GM23338 (cell line): ENCODE measurements around the gene GPRC5D. TPM values are rescaled to one million over a fixed set of nuclear protein-coding genes. Genes with fewer than 3 reads are reported as not detected.

ENCODE experiments used
- ATAC-seq: fragments of 200-7000 bp; cut with Tn5 transposase; 3 replicates; pipeline ENCODE4 v1.9.1; 2020
- DNase-seq: peaks from one replicate; pipeline ENCODE4 v3.0.0-alpha.2; 2015; ENCODE audit warnings: low spot score
- H2AFZ ChIP-seq: fragments of 200-600 bp; sonication (generic); 2 replicates; pipeline ENCODE4 v1.8.0; 2016; ENCODE audit warnings: antibody characterized with exemption, mild to moderate bottlenecking, moderate library complexity
- H3F3A ChIP-seq: fragments of 200-600 bp; sonication (generic); replicated peaks from 2 replicates; pipeline ENCODE4 v1.8.0; 2017; ENCODE audit warnings: antibody characterized with exemption, mixed run types, low read depth
- H3K27ac ChIP-seq: fragments of 200-600 bp; sonication (generic); 2 replicates; pipeline ENCODE4 v1.6.1; 2016; ENCODE audit warnings: low read depth
- H3K27me3 ChIP-seq: fragments of 200-600 bp; sonication (generic); 2 replicates; pipeline ENCODE4 v1.8.0; 2016; ENCODE audit warnings: mild to moderate bottlenecking, mixed run types, moderate library complexity; ENCODE audit not compliant: insufficient read depth
- H3K36me3 ChIP-seq: fragments of 200-600 bp; sonication (generic); 2 replicates; pipeline ENCODE4 v1.8.0; 2016; ENCODE audit warnings: mild to moderate bottlenecking; ENCODE audit not compliant: insufficient read depth
- H3K4me1 ChIP-seq: fragments of 200-600 bp; sonication (generic); 2 replicates; pipeline ENCODE4 v1.8.0; 2016; ENCODE audit warnings: mild to moderate bottlenecking, moderate library complexity; ENCODE audit not compliant: insufficient read depth
- H3K4me2 ChIP-seq: fragments of 200-600 bp; sonication (generic); 2 replicates; pipeline ENCODE4 v1.7.1; 2017; ENCODE audit warnings: mixed run types
- H3K4me3 ChIP-seq: fragments of 200-600 bp; sonication (generic); 2 replicates; pipeline ENCODE4 v1.6.1; 2016; ENCODE audit warnings: mixed run types
- H3K79me2 ChIP-seq: fragments of 200-600 bp; sonication (generic); replicated peaks from 2 replicates; pipeline ENCODE4 v1.8.0; 2017; ENCODE audit warnings: mild to moderate bottlenecking; ENCODE audit not compliant: insufficient read depth
- H3K9me2 ChIP-seq: fragments of 200-600 bp; sonication (generic); 2 replicates; pipeline ENCODE4 v1.8.0; 2017; ENCODE audit not compliant: insufficient read depth
- H4K20me1 ChIP-seq: fragments of 200-600 bp; sonication (generic); replicated peaks from 2 replicates; pipeline ENCODE4 v1.8.0; 2017; ENCODE audit warnings: mild to moderate bottlenecking; ENCODE audit not compliant: insufficient read depth
- H3K27ac Mint-ChIP-seq: 2 replicates; pipeline ENCODE4 v1.8.0; 2020; ENCODE audit warnings: inconsistent platforms, mild to moderate bottlenecking, moderate library complexity, mixed read lengths
- H3K27me3 Mint-ChIP-seq: 3 replicates; pipeline ENCODE4 v1.8.0; 2022; ENCODE audit warnings: low read depth, mild to moderate bottlenecking, moderate library complexity, mixed read lengths, inconsistent platforms; ENCODE audit not compliant: insufficient read depth, poor library complexity
- H3K36me3 Mint-ChIP-seq: 3 replicates; pipeline ENCODE4 v1.8.0; 2021; ENCODE audit warnings: low read depth, mild to moderate bottlenecking, inconsistent platforms, moderate library complexity, mixed read lengths
- H3K4me1 Mint-ChIP-seq: 3 replicates; pipeline ENCODE4 v1.8.0; 2020; ENCODE audit warnings: mild to moderate bottlenecking, inconsistent platforms, mixed read lengths
- H3K4me3 Mint-ChIP-seq: 3 replicates; pipeline ENCODE4 v1.8.0; 2021; ENCODE audit warnings: moderate library complexity, mild to moderate bottlenecking, inconsistent platforms, mixed read lengths
- H3K9me3 Mint-ChIP-seq: 3 replicates; pipeline ENCODE4 v1.8.0; 2020; ENCODE audit warnings: moderate library complexity, mild to moderate bottlenecking, inconsistent platforms, mixed read lengths
- CREB1 ChIP-seq: fragments of 250-450 bp; sonication (Bioruptor Pico); IDR thresholded peaks from 2 replicates; pipeline ENCODE4 v1.5.0; 2020; ENCODE audit warnings: low read depth, mild to moderate bottlenecking, moderate library complexity
- EZH2phosphoT487 ChIP-seq: fragments of 200-600 bp; sonication (generic); IDR thresholded peaks from one replicate; pipeline ENCODE4 v1.8.1; 2018; ENCODE audit warnings: antibody characterized with exemption; ENCODE audit not compliant: unreplicated experiment
- NANOG ChIP-seq: IDR thresholded peaks from 2 replicates; pipeline ENCODE4 v1.6.1; 2016; ENCODE audit warnings: antibody characterized with exemption, borderline replicate concordance
- STAT1 ChIP-seq: IDR thresholded peaks from one replicate; pipeline ENCODE4 v1.6.1; 2016; ENCODE audit warnings: antibody characterized with exemption; ENCODE audit not compliant: unreplicated experiment
- ZNF331 ChIP-seq: fragments of 250-450 bp; sonication (Bioruptor Pico); IDR thresholded peaks from 2 replicates; pipeline ENCODE4 v1.5.0; 2020; ENCODE audit warnings: low read depth, mild to moderate bottlenecking, moderate library complexity
- ZNF462 ChIP-seq: fragments of 250-450 bp; sonication (Bioruptor Pico); IDR thresholded peaks from 2 replicates; pipeline ENCODE4 v1.5.0; 2020; ENCODE audit warnings: mild to moderate bottlenecking, moderate library complexity
- polyA plus RNA-seq: library from polyadenylated mRNA; unstranded; fragments of >200 nt; fragmentation: Nextera tagmentation; extraction: Ambion mirVana; gene quantifications from 2 replicates; pipeline ENCODE4 v1.2.1, GENCODE V29; 2016
- total RNA-seq: library from RNA; depleted of rRNA; stranded (reverse); fragments of >200 nt; shearing (Covaris generic); gene quantifications from 2 replicates; pipeline ENCODE4 v1.2.3, GENCODE V29; 2014
- TF ChIP-seq, protein P1 (sequence below), 2 experiments: fragments of 200-600 bp in 1 of 2; sonication (generic) in 1 of 2; conservative IDR thresholded peaks; 2 replicates each; pipeline versions ENCODE4 v1.5.1 to v1.6.1; 2016 to 2017; ENCODE audit warnings: antibody characterized with exemption in 2 of 2, low read depth in 2 of 2, mild to moderate bottlenecking in 2 of 2, moderate library complexity in 1 of 2

Gene GPRC5D
- total and polyA plus RNA-seq, 2 experiments from 2014 or later = not detected

- TF ChIP-seq ZNF462 (CRISPR knock-in tag) (no peak), STAT1 (no peak), CREB1 (no peak), EZH2phosphoT487 (no peak), ZNF331 (no peak)
- TF ChIP-seq, protein P1, sequence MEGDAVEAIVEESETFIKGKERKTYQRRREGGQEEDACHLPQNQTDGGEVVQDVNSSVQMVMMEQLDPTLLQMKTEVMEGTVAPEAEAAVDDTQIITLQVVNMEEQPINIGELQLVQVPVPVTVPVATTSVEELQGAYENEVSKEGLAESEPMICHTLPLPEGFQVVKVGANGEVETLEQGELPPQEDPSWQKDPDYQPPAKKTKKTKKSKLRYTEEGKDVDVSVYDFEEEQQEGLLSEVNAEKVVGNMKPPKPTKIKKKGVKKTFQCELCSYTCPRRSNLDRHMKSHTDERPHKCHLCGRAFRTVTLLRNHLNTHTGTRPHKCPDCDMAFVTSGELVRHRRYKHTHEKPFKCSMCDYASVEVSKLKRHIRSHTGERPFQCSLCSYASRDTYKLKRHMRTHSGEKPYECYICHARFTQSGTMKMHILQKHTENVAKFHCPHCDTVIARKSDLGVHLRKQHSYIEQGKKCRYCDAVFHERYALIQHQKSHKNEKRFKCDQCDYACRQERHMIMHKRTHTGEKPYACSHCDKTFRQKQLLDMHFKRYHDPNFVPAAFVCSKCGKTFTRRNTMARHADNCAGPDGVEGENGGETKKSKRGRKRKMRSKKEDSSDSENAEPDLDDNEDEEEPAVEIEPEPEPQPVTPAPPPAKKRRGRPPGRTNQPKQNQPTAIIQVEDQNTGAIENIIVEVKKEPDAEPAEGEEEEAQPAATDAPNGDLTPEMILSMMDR (conservative IDR thresholded peaks at IDR 0.05; ENCODE audit: low read depth in 2 of 2) = no peak
Observed at GRCh38 chr12:12958886-12959285, 6.9 kb upstream of the GPRC5D start (continued).

GRCh38 chr12:12954878-12955625, 3.1 kb upstream of the GPRC5D start:
- H3F3A ChIP-seq = no peaks in the 10 kb centered on the region
- no peak overlapping the region for H3K27ac Mint-ChIP-seq
- no peaks in the 10 kb centered on the region for H3K4me1 Mint-ChIP-seq
- H3K36me3 Mint-ChIP-seq = no peaks in the 10 kb centered on the region
- no peaks in the 10 kb centered on the region for H3K79me2 ChIP-seq
- H3K4me1 ChIP-seq = no peaks in the 10 kb centered on the region
- H3K9me3 Mint-ChIP-seq = no peaks in the 10 kb centered on the region
- H3K4me2 ChIP-seq = no peak overlapping the region
- no peak overlapping the region for H2AFZ ChIP-seq
- H4K20me1 ChIP-seq = no peaks in the 10 kb centered on the region
- no peaks in the 10 kb centered on the region; the same call in 1 of the 2 replicates for H3K9me2 ChIP-seq
- ATAC-seq (no peak), DNase-seq (no peak)
- H3K4me3 Mint-ChIP-seq = no peak overlapping the region
- no peaks in the 10 kb centered on the region for H3K36me3 ChIP-seq
- no peaks in the 10 kb centered on the region for H3K27me3 ChIP-seq
- H3K4me3 ChIP-seq = no peak overlapping the region
- H3K27me3 Mint-ChIP-seq = peaks cover 3% of the 10 kb centered on the region
- no peak overlapping the region for H3K27ac ChIP-seq
- TF ChIP-seq NANOG = no peak
- TF ChIP-seq, protein P1 (conservative IDR thresholded peaks at IDR 0.05; ENCODE audit: low read depth in 2 of 2) = no peak
- TF ChIP-seq EZH2phosphoT487 = no peak
